ENCODE measurements around the gene KCNMB2.

The KCNMB2 gene

DNA sequence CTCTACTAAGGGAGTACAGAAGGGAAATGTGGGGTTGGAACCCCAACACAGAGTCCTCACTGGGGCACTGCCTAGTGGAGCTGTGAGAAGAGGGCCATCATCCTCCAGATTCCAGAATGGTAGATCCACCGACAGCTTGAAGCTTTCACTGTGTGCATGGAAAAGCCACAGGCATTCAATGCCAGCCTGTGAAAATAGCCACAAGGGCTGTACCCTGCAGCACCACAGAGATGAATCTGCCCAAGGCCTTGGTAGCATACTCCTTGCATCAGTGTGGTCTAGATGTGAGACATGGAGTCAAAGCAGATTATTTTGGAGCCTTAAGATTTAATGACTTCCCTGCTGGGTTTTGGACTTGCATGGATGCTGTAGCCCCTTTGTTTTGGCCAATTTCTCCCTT is 39.3 kb upstream of the KCNMB2 start:
- POLR2A ChIA-PET (ENCODE audit: low non-redundant PET), result no interaction called here
- CTCF ChIA-PET, result no interaction called here
- no peak for DNase-seq (ENCODE audit: low spot score)
- TF ChIP-seq, protein P1, sequence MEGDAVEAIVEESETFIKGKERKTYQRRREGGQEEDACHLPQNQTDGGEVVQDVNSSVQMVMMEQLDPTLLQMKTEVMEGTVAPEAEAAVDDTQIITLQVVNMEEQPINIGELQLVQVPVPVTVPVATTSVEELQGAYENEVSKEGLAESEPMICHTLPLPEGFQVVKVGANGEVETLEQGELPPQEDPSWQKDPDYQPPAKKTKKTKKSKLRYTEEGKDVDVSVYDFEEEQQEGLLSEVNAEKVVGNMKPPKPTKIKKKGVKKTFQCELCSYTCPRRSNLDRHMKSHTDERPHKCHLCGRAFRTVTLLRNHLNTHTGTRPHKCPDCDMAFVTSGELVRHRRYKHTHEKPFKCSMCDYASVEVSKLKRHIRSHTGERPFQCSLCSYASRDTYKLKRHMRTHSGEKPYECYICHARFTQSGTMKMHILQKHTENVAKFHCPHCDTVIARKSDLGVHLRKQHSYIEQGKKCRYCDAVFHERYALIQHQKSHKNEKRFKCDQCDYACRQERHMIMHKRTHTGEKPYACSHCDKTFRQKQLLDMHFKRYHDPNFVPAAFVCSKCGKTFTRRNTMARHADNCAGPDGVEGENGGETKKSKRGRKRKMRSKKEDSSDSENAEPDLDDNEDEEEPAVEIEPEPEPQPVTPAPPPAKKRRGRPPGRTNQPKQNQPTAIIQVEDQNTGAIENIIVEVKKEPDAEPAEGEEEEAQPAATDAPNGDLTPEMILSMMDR (conservative IDR thresholded peaks at IDR 0.05; ENCODE audit: low read depth), result no peak
- no peak overlapping the region for H3K27ac ChIP-seq

DNA sequence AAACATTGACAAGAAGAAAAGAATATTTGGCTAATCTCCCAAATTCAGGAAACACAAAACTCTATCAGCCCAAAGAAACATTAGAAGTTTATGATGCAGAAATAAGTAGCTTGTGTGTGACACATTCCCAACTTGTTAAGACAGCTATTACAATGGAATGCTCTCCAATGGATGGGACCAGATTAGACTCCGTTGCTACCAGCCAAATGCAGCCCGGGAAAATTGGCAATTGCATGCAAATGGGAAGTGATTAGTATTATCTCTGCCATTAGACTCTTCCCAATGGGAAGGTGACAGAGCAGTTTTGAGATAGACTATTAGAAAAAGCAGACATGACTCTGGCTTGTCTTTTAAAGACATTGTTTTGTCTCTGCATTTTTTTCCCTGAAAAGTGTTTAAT is 37.4 kb upstream of the KCNMB2 start:
- POLR2A ChIA-PET (ENCODE audit: low non-redundant PET), result no interaction called here
- CTCF ChIA-PET, result no interaction called here
- H3K27ac ChIP-seq, result no peak overlapping the region

DNA sequence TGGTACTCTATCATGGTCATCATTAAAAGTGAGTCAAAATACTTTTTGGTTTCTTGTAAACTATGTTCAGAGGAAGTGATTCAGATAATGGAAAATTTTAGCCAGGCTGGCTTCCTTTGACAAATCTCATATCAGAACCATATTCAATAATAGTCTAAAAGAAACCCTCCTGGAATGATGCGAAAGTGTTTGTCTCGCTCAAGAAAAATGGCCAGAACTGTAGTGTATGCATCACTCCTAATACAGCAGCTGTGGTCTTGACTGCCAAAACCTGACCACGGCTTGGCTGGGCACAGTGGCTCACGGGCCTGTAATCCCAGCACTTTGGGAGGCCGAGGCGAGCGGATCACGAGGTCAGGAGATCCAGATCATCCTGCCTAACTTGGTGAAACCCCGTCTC is 35.6 kb upstream of the KCNMB2 start:
- POLR2A ChIA-PET (ENCODE audit: low non-redundant PET), result no interaction called here
- DNase-seq (ENCODE audit: low spot score), result no peak
- CTCF ChIA-PET, result no interaction called here

More for the DNA sequence above, 37.4 kb upstream of the KCNMB2 start:
- TF ChIP-seq, protein P1 (conservative IDR thresholded peaks at IDR 0.05; ENCODE audit: low read depth), result no peak
- DNase-seq (ENCODE audit: low spot score), result no peak

DNA sequence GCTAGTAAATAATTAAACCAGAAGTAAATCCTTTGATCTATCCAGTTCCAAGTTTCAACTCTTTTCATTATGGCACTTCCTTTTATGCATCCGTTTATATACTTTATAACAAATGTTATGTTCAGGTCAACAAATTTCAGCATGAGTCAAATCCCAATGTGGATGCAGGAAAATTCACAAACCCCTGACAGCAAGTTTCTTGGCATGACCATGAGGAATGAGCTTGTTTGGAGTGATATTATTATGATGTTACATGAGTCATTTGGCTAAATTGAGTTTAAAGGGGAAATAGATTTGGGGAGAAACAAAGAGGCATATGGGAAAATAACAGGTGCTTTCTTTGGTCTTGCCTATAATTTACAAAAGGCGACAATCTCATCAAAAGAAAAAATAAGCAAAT is 32.1 kb upstream of the KCNMB2 start:
- CTCF ChIA-PET, result no interaction called here
- TF ChIP-seq, protein P1 (conservative IDR thresholded peaks at IDR 0.05; ENCODE audit: low read depth), result no peak
- DNase-seq (ENCODE audit: low spot score), result no peak
- POLR2A ChIA-PET (ENCODE audit: low non-redundant PET), result interaction anchor here (0.7 kb wide), 1 partner anchor 27 kb away, joined by 4 read pairs; no protein-coding TSS in a partner anchor
- no peak overlapping the region for H3K27ac ChIP-seq

More for the DNA sequence above, 35.6 kb upstream of the KCNMB2 start:
- TF ChIP-seq, protein P1 (conservative IDR thresholded peaks at IDR 0.05; ENCODE audit: low read depth), result no peak
- H3K27ac ChIP-seq, result no peak overlapping the region

DNA sequence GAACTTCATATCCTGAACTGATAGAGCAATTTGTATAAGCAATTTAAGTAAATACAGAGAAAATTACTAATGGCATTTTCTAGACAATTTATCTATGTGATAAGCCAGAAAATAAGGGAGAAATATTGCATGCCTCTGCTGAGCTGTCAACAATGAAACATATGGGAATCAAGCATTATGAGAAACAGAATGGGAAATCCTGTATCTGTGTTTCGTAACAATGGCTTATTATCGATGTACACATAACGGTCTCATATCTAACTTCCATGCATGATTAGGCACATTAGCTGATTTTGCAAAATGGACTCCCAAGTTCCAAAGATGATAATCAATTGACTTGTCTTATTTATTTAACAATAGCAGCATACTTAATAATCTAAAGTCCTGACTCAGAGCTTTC is 30.4 kb upstream of the KCNMB2 start:
- no peak overlapping the region for H3K27ac ChIP-seq
- TF ChIP-seq, protein P1 (conservative IDR thresholded peaks at IDR 0.05; ENCODE audit: low read depth), result no peak
- no peak for DNase-seq (ENCODE audit: low spot score)
- ChIA-PET POLR2A (ENCODE audit: low non-redundant PET) (no interaction called here), CTCF (no interaction called here)

DNA sequence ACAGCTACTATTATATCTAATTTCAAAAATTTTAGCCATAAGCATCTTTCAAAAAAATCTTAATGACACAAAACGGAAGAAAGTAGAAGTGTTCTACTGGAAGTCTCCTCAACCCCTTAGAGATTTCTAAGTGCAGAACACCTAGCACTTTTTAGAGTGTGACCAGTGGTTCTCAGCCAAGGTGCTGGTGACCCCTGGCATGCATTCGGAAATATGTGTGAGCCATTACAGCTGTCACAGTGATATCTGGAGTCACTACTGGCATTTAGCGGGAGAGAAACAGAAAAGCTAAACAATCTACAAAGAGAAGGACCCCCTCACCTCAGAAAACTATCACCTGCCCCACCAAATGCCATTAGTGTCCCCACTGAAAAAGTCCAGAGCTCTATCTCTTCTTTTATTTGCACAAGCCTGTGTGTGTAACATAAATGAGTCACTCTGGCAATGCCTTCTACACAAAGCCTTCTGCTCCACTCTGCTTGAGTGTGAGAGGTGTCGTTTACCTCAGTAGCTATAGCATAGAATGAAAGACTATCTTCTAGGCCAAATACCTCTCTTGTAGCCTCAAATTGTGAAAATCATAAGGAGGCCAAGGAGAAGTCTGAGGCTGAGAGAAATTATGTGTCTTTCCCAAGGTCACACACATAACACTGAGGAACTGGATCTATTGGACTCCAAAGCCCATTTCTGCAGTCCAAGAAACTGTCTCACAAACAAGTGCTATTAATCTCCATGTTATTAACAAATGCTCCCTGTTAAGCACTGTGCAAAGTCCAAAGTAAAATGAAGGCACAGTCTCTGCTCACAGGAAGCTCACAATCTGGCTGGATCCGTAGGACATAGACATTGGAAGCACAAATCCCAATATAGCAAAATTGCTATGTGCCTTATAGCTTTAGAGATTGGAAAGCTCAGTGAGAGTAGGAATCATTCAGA is 28.5 kb upstream of the KCNMB2 start:
- TF ChIP-seq, protein P1 (conservative IDR thresholded peaks at IDR 0.05; ENCODE audit: low read depth), result no peak
- H3K27ac ChIP-seq, result no peak overlapping the region
- POLR2A ChIA-PET (ENCODE audit: low non-redundant PET), result no interaction called here
- no peak for DNase-seq (ENCODE audit: low spot score)
- CTCF ChIA-PET, result no interaction called here
